ENCODE results near the gene TRNT1. TPM values are rescaled to one million over a fixed set of nuclear protein-coding genes. Genes with fewer than 3 reads are reported as not detected.

TRNT1 gene
- total and polyA plus RNA-seq, 5 donors from 2014 or later = 20.3 to 29.0 (median 26.2) TPM

- Histone ChIP-seq H3K27ac (ENCODE audit: insufficient read depth, low read length, poor library complexity, severe bottlenecking) (no peak overlapping the region), H3K9me3 (ENCODE audit: control insufficient read depth in 2 of 2, low read length in 2 of 2) (no peaks in the 10 kb centered on the region), H3K36me3 (ENCODE audit: control insufficient read depth, insufficient read depth, low read length) (peaks cover 76% of the 10 kb centered on the region), H3K4me1 (ENCODE audit: control insufficient read depth, insufficient read depth, low read length, poor library complexity, severe bottlenecking) (peaks cover 3% of the 10 kb centered on the region), H3K27me3 (ENCODE audit: control insufficient read depth, insufficient read depth, low read length) (no peaks in the 10 kb centered on the region), H3K4me3 (ENCODE audit: low read depth, low read length) (no peak overlapping the region)
- no peaks in the 10 kb centered on the region for H3K27me3 Mint-ChIP-seq
- peaks cover 48% of the 10 kb centered on the region for H3K36me3 Mint-ChIP-seq
- H3K27ac Mint-ChIP-seq = peak overlapping the region in 1 of 3 donors; percentile 49
- ATAC-seq (ENCODE audit: low read depth in 2 of 2) (no peak), DNase-seq (no peak)
- no peaks in the 10 kb centered on the region for H3K9me3 Mint-ChIP-seq
- peaks cover 13 to 57% (median 35%) of the 10 kb centered on the region in 4 donors for H3K4me1 Mint-ChIP-seq
- H3K4me3 Mint-ChIP-seq = no peak overlapping the region
These were observed 38.9 kb downstream of the TRNT1 start for GRCh38 chr3:3165650-3166049.

GRCh38 chr3:3170998-3171397, 44.3 kb downstream of the TRNT1 start:
- H3K4me1 ChIP-seq (ENCODE audit: control insufficient read depth, insufficient read depth, low read length, poor library complexity, severe bottlenecking) = peaks cover 47% of the 10 kb centered on the region
- DNase-seq = peak in 2 of 3 donors; percentile 40 to 73
- H3K36me3 ChIP-seq (ENCODE audit: control insufficient read depth, insufficient read depth, low read length) = peaks cover 75% of the 10 kb centered on the region

GRCh38 chr3:3172627-3173026, 45.9 kb downstream of the TRNT1 start:
- Histone ChIP-seq H3K27ac (ENCODE audit: insufficient read depth, low read length, poor library complexity, severe bottlenecking) (peak overlapping the region; percentile 84), H3K4me3 (ENCODE audit: low read depth, low read length) (peak overlapping the region; percentile 85)

More at GRCh38 chr3:3170998-3171397, 44.3 kb downstream of the TRNT1 start:
- no peaks in the 10 kb centered on the region for H3K9me3 ChIP-seq (ENCODE audit: control insufficient read depth in 2 of 2, low read length in 2 of 2)
- Mint-ChIP-seq H3K9me3 (no peaks in the 10 kb centered on the region), H3K27me3 (no peaks in the 10 kb centered on the region), H3K27ac (peak overlapping the region; percentile 87 to 93 (median 87)), H3K4me3 (peak overlapping the region in 2 of 4 donors; percentile 23 to 63), H3K4me1 (peaks cover 39 to 69% (median 55%) of the 10 kb centered on the region in 4 donors), H3K36me3 (peaks cover 47% of the 10 kb centered on the region)
- peak overlapping the region; percentile 23 for H3K27ac ChIP-seq (ENCODE audit: insufficient read depth, low read length, poor library complexity, severe bottlenecking)
- H3K27me3 ChIP-seq (ENCODE audit: control insufficient read depth, insufficient read depth, low read length) = no peaks in the 10 kb centered on the region
- peak in 1 of 2 donors; percentile 42 for ATAC-seq (ENCODE audit: low read depth in 2 of 2)
- no peak overlapping the region for H3K4me3 ChIP-seq (ENCODE audit: low read depth, low read length)

GRCh38 chr3:3177861-3178497, 51.2 kb downstream of the TRNT1 start:
- DNase-seq = no peak
- Mint-ChIP-seq H3K9me3 (peaks cover 0 to 2% (median 0%) of the 10 kb centered on the region in 7 donors), H3K4me3 (peak overlapping the region; percentile 84 to 98 (median 93)), H3K27me3 (no peaks in the 10 kb centered on the region), H3K36me3 (peaks cover 14% of the 10 kb centered on the region), H3K4me1 (peaks cover 39 to 63% (median 53%) of the 10 kb centered on the region in 4 donors), H3K27ac (peak overlapping the region; percentile 45 to 96 (median 94))
- ATAC-seq (ENCODE audit: low read depth in 2 of 2) = no peak
- H3K36me3 ChIP-seq (ENCODE audit: control insufficient read depth, insufficient read depth, low read length) = peaks cover 25% of the 10 kb centered on the region
- no peaks in the 10 kb centered on the region for H3K27me3 ChIP-seq (ENCODE audit: control insufficient read depth, insufficient read depth, low read length)
- H3K9me3 ChIP-seq (ENCODE audit: control insufficient read depth in 2 of 2, low read length in 2 of 2) = no peaks in the 10 kb centered on the region
- peak overlapping the region; percentile 86 for H3K27ac ChIP-seq (ENCODE audit: insufficient read depth, low read length, poor library complexity, severe bottlenecking)
- peak overlapping the region; percentile 99 for H3K4me3 ChIP-seq (ENCODE audit: low read depth, low read length)
- H3K4me1 ChIP-seq (ENCODE audit: control insufficient read depth, insufficient read depth, low read length, poor library complexity, severe bottlenecking) = peaks cover 52% of the 10 kb centered on the region

More at GRCh38 chr3:3172627-3173026, 45.9 kb downstream of the TRNT1 start:
- H3K4me1 Mint-ChIP-seq = peaks cover 46 to 77% (median 58%) of the 10 kb centered on the region in 4 donors
- peak in 2 of 3 donors; percentile 24 to 58 for DNase-seq
- no peak for ATAC-seq (ENCODE audit: low read depth in 2 of 2)
- no peaks in the 10 kb centered on the region for H3K9me3 Mint-ChIP-seq
- H3K27me3 Mint-ChIP-seq = no peaks in the 10 kb centered on the region
- H3K27ac Mint-ChIP-seq = peak overlapping the region; percentile 71 to 95 (median 93)
- H3K36me3 ChIP-seq (ENCODE audit: control insufficient read depth, insufficient read depth, low read length) = peaks cover 60% of the 10 kb centered on the region
- H3K4me1 ChIP-seq (ENCODE audit: control insufficient read depth, insufficient read depth, low read length, poor library complexity, severe bottlenecking) = peaks cover 58% of the 10 kb centered on the region
- H3K27me3 ChIP-seq (ENCODE audit: control insufficient read depth, insufficient read depth, low read length) = no peaks in the 10 kb centered on the region
- peaks cover 35% of the 10 kb centered on the region for H3K36me3 Mint-ChIP-seq
- H3K9me3 ChIP-seq (ENCODE audit: control insufficient read depth in 2 of 2, low read length in 2 of 2) = no peaks in the 10 kb centered on the region
- peak overlapping the region; percentile 75 to 92 (median 82) for H3K4me3 Mint-ChIP-seq

GRCh38 chr3:3178498-3179328, 52.0 kb downstream of the TRNT1 start:
- H3K4me3 ChIP-seq (ENCODE audit: low read depth, low read length) = peak overlapping the region; percentile 99
- H3K4me1 ChIP-seq (ENCODE audit: control insufficient read depth, insufficient read depth, low read length, poor library complexity, severe bottlenecking) = peaks cover 45% of the 10 kb centered on the region
- Mint-ChIP-seq H3K4me1 (peaks cover 35 to 56% (median 46%) of the 10 kb centered on the region in 4 donors), H3K36me3 (peaks cover 9% of the 10 kb centered on the region), H3K27me3 (peaks cover 5% of the 10 kb centered on the region), H3K27ac (peak overlapping the region; percentile 94 to 97 (median 96)), H3K9me3 (peaks cover 0 to 2% (median 0%) of the 10 kb centered on the region in 7 donors), H3K4me3 (peak overlapping the region; percentile 84 to 98 (median 93))
- peaks cover 21% of the 10 kb centered on the region for H3K36me3 ChIP-seq (ENCODE audit: control insufficient read depth, insufficient read depth, low read length)
- ATAC-seq (ENCODE audit: low read depth in 2 of 2) (peak in 1 of 2 donors; percentile 0), DNase-seq (peak in 1 of 3 donors; percentile 23)
- H3K27me3 ChIP-seq (ENCODE audit: control insufficient read depth, insufficient read depth, low read length) = no peaks in the 10 kb centered on the region
- no peaks in the 10 kb centered on the region for H3K9me3 ChIP-seq (ENCODE audit: control insufficient read depth in 2 of 2, low read length in 2 of 2)
- peak overlapping the region; percentile 86 for H3K27ac ChIP-seq (ENCODE audit: insufficient read depth, low read length, poor library complexity, severe bottlenecking)

GRCh38 chr3:3179407-3180094, 52.8 kb downstream of the TRNT1 start, which contains the start of gene CRBN:
Gene CRBN (minus strand): TSS chr3:3179691. CDS start chr3:3179687, 4 bp downstream.
- peak; percentile 83 to 92 (median 88) for DNase-seq
- peak within 1 kb of the TSS; percentile 99 for H3K4me3 ChIP-seq (ENCODE audit: low read depth, low read length)
- Mint-ChIP-seq H3K4me1 (peaks cover 32 to 49% (median 41%) of the 10 kb centered on the region in 4 donors), H3K9me3 (peaks cover 0 to 2% (median 0%) of the 10 kb centered on the region in 7 donors), H3K36me3 (peaks cover 3% of the 10 kb centered on the region), H3K27me3 (peaks cover 12% of the 10 kb centered on the region), H3K27ac (peak within 1 kb of the TSS; percentile 94 to 97 (median 96)), H3K4me3 (peak within 1 kb of the TSS; percentile 84 to 98 (median 93))
- peak; percentile 98 to 99 for ATAC-seq (ENCODE audit: low read depth in 2 of 2)
- H3K27me3 ChIP-seq (ENCODE audit: control insufficient read depth, insufficient read depth, low read length) = peaks cover 6% of the 10 kb centered on the region
- peak within 1 kb of the TSS; percentile 86 for H3K27ac ChIP-seq (ENCODE audit: insufficient read depth, low read length, poor library complexity, severe bottlenecking)
- peaks cover 38% of the 10 kb centered on the region for H3K4me1 ChIP-seq (ENCODE audit: control insufficient read depth, insufficient read depth, low read length, poor library complexity, severe bottlenecking)
- no peaks in the 10 kb centered on the region for H3K9me3 ChIP-seq (ENCODE audit: control insufficient read depth in 2 of 2, low read length in 2 of 2)
- H3K36me3 ChIP-seq (ENCODE audit: control insufficient read depth, insufficient read depth, low read length) = peaks cover 12% of the 10 kb centered on the region

- Histone ChIP-seq H3K36me3 (ENCODE audit: control insufficient read depth, insufficient read depth, low read length) (peaks cover 5% of the 10 kb centered on the region), H3K27ac (ENCODE audit: insufficient read depth, low read length, poor library complexity, severe bottlenecking) (no peak overlapping the region), H3K4me1 (ENCODE audit: control insufficient read depth, insufficient read depth, low read length, poor library complexity, severe bottlenecking) (peaks cover 34% of the 10 kb centered on the region), H3K27me3 (ENCODE audit: control insufficient read depth, insufficient read depth, low read length) (peaks cover 7% of the 10 kb centered on the region), H3K4me3 (ENCODE audit: low read depth, low read length) (no peak overlapping the region), H3K9me3 (ENCODE audit: control insufficient read depth in 2 of 2, low read length in 2 of 2) (no peaks in the 10 kb centered on the region)
- Mint-ChIP-seq H3K4me1 (peaks cover 28 to 40% (median 34%) of the 10 kb centered on the region in 4 donors), H3K36me3 (no peaks in the 10 kb centered on the region), H3K27me3 (peaks cover 12% of the 10 kb centered on the region), H3K9me3 (peaks cover 0 to 2% (median 0%) of the 10 kb centered on the region in 7 donors), H3K27ac (peak overlapping the region in 1 of 3 donors; percentile 52), H3K4me3 (peak overlapping the region in 2 of 4 donors; percentile 84 to 98)
- DNase-seq = no peak
- ATAC-seq (ENCODE audit: low read depth in 2 of 2) = no peak
These were observed 53.7 kb downstream of the TRNT1 start for GRCh38 chr3:3180456-3180855.
